Fibroblast of peridontal ligament (primary cell): ENCODE measurements around the gene NUDT15.
A peak's percentile ranks its signal among the peaks of the same experiment; 100 is the strongest.
"Not testable (repeated sequence)": the region's sequence is repeated elsewhere in the genome, so short reads cannot be mapped to it uniquely, and the experiment has no call there.

Experiments used
- DNase-seq: peaks from one replicate; pipeline ENCODE4 v3.0.0-alpha.2; 2010; ENCODE audit errors: extremely low read depth

NUDT15 gene

GRCh38 chr13:48042894-48043293, 5.4 kb downstream of the NUDT15 start:
- no peak for DNase-seq

DNA sequence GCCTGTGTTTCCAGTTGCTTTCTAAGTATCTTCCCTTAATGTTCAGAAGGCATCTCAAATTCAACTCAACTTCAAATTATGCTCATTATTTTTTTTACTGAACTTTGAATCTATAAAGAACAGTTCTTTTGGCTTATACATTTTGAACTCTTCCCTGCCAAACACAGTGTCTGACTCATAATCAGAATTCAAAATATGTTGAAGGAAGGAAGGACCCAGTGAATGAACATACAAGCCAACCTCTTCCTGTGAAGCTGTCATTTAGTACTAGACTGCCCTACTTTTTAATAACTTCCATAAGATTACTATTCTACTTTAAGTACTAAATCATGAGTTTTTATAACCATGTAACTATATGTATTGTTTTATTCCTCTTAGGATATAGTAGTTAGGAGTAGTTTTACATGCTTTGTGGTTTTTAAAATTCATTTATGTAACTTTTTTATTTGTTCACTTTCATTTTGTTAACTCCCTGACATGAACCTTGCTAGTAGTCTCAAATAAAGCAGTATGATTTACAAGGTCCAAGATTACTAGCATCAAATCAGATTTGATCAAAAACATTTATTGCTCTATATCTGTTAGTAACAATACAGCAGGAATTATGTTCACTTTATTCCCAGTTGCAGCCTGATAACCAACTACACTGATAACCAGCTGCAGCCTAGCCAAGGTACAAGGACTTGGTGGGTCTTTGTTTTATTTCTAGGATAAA, 6.4 kb downstream of the NUDT15 start:
- DNase-seq, result peak; percentile 79

GRCh38 chr13:48050550-48050949, 13.0 kb downstream of the NUDT15 start:
- no peak for DNase-seq

DNA sequence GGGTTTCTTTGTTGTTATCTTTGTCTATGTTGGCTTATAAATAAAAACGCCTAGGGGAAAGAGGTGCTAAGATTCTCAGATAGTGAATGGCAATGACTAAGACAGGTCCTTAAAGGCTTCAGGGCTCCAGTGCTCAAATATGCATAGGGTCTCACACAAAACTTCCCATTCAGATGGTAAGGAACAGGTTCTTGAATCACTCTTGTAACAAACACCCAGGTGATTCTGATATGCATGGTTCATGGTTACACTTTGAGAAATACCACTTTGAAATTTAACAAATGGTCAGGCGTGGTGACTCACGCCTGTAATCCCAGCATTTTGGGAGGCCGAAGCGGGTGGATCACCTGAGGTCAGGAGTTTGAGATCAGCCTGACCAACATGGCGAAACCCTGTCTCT, 17.1 kb downstream of the NUDT15 start:
- no peak for DNase-seq

GRCh38 chr13:48055712-48056111, 18.2 kb downstream of the NUDT15 start:
- DNase-seq, result no peak

DNA sequence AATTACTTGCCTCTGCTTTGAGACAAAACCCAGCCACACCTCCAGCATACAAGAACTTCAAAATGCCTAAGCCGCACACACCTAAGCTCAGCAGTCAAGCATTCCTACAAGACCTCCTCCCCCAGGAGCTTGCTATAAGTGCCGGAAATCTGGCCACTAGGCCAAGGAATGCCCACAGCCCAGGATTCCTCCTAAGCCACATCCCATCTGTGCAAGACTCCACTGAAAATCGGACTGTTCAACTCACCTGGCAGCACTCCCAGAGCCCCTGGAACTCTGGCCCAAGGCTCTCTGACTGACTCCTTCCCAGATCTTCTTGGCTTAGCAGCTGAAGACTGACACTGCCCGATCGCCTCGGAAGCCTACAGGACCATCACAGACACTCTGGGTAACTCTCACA, 21.0 kb downstream of the NUDT15 start:
- not testable (repeated sequence) for DNase-seq

GRCh38 chr13:48059951-48060350, 22.4 kb downstream of the NUDT15 start:
- DNase-seq, result not testable (repeated sequence)

DNA sequence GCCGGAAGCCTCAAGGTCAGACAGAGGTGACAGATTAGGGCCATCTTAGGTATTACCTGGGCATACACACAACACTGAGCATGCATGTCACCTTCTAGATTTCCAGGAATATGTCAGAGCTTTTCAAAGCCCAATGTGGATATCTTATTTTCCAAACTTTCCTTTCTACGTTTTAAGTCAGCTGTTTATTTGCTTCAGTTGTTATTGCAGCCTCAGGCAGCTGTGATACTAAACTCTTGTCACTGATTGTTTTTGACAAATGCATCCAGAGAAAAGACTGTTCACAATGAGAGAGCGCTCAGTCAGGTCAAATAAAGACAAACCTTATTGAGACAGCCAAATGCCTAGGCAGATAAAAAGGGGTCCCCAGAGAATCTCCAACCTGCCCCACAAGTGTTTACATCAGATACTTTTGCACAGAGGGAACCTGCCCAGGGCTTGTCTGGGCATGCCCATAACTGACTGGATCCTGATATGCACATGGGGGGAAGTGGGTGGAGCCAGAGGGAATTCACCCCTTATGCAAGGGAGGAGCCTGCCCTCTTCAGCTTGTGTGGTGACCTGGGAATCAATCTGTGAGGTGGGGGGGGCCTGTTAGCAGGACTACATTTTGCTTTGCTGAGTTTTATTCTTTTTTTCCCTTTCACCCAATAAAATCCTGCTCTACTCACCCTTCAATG, 28.9 kb downstream of the NUDT15 start:
- peak; percentile 7 for DNase-seq

- DNase-seq, result no peak
Observed at GRCh38 chr13:48068036-48068435, 30.5 kb downstream of the NUDT15 start.

- DNase-seq, result peak; percentile 4
Observed at GRCh38 chr13:48068952-48069351, 31.4 kb downstream of the NUDT15 start.

- no peak for DNase-seq
Observed at GRCh38 chr13:48069573-48069972, 32.0 kb downstream of the NUDT15 start.

DNA sequence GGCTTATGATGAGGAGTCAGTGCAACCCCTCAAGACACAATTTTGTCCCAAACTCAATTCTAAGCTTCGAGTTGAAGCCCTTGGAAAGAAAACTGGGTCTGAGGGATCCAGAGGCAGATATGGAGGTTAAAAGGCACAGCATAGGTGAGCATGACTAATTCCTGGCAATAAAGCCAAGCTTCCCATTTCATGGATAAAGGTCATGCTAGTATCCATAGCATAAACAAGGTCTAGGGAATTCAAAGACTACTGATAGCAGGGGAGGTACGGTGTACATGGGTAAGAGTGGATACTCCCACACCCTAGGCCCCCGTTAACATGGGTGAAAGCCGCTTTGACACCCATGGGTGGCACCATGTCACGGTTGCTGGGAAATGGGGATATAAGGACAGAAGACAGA, 33.4 kb downstream of the NUDT15 start:
- DNase-seq, result no peak

DNA sequence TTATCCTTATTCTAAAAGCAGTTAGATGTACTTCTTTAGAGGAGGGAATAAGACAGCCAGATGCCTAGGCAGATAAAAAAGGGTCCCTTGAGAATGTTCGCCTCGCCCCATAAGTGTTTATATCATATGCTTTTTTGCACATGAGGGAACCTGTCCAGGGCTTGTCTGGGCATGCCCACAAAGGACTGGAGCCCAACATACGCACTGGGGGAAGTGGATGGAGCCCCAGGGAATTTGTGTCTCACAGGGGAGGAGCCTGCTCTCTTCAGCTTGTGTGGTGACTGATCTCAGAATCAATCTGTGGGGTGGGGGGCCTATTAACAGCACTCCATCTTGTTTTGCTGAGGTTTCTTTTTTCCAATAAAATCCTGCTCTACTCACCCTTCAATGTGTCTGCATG, 34.8 kb downstream of the NUDT15 start:
- DNase-seq, result no peak

GRCh38 chr13:48072787-48073186, 35.3 kb downstream of the NUDT15 start:
- no peak for DNase-seq

DNA sequence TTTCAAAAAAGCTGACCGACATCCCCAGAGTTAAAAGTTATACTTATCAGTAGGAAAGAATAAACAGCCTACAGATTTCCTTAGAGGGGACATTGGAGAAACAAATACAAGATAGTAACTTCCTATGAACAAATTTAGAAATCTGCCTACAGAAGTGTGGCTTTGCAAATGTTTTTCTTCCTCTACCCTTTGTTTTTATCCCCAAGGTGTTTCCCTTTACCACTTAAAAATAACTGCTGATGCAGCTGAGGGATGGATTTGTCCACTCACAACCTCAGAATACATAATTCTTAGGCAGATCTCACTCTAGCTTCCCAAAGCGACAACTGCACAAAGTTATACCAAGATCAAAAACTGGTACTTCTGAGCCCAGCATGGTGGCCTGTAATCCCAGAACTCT, 36.5 kb downstream of the NUDT15 start:
- no peak for DNase-seq

GRCh38 chr13:48078251-48078656, 40.7 kb downstream of the NUDT15 start:
- no peak for DNase-seq

- no peak for DNase-seq
Observed at GRCh38 chr13:48081739-48082138, 44.2 kb downstream of the NUDT15 start.

- DNase-seq, result no peak
Observed at GRCh38 chr13:48086272-48086671, 48.7 kb downstream of the NUDT15 start.

- DNase-seq, result no peak
Observed at GRCh38 chr13:48093588-48093987, 56.1 kb downstream of the NUDT15 start.

- DNase-seq, result peak; percentile 12
Observed at GRCh38 chr13:48094404-48094780, 56.9 kb downstream of the NUDT15 start.

DNA sequence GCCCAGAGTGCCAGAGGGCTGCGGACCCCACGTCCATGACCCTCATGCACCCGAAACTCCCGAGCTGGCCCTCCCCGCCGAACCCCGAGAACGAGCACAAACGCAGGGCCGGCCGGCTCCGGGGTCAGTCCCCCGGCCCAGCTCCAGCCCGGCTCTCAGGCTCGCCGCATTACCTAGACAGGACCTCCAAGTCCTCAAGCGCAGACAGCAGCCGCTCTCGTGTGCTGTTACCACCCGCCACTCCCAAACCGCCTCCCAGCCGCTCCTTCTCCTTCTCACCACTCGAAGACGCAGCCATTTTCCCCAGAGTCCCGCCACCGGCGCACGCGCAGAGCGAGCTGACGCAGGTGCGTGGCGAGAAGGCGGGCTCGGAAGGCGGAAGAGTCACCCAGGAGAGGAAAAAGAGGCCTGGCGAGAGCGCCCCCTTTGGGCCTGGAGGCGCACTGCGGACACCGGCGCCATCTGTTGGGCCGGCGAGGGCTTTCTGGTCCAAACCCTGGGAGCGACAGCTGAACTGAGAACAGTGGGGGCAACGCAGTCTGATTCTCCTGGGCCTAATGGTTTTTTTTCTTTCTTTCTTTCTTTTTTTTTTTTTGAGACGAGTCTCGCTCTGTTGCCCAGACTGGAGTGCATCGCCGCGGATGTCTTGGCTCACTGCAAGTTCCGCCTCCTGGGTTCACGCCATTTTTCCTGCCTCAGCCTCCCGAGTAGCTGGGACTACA, 57.4 kb downstream of the NUDT15 start, which contains the start of gene MED4:
MED4 (minus strand) TSS at position 324 of the 722 bp plus-strand sequence; CDS start at position 298, 26 bp downstream.
- peak; percentile 94 for DNase-seq

GRCh38 chr13:48096670-48097069, 59.1 kb downstream of the NUDT15 start:
- no peak for DNase-seq
